ENCODE results near the gene TRANK1.

TRANK1 gene

DNA sequence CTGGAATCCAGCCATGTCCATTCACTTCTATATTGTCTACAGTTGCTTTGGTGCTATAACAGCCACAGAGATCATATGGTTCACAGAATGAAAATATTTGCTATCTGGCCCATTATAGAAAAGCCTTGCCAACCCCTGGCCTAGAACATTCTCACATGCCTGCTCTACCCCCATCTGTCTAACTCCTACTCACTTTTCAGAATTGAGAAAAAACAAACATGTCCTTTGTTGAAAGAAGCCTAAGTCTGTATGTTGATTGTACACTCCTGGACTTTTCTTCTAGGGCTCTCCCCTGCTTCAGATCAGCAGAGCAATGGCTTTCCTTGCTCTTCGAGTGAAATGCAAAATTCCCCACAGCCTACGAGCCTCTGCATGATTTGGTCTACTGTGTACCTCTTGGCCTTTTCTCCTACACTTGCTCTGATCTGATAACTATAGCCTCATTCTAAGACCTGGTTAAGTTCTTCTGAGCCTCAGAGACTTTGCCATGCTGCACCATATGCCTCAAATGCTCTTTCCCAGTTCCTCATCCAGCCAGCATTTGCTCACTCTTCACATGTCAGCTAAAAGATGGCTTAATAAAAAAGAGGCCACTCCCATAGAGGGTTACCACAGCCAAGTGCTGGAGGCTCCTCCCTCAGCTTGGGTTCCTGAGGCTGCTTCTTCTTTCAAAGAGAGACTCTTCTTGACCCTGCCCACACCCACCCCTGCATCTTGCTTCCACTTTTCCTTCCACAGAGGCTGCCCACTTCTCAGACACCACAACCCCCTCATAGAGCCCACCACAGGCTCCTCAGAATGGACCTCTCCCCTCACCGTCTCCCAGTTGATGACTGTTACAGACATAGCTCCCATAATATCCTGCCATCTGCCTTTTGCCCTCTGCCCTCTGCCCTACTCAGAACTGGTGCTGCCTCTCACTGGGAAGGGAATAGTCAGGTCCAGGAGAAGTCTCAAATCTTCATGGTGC is 157.6 kb downstream of the TRANK1 start:
- peak; percentile 16 for DNase-seq

DNA sequence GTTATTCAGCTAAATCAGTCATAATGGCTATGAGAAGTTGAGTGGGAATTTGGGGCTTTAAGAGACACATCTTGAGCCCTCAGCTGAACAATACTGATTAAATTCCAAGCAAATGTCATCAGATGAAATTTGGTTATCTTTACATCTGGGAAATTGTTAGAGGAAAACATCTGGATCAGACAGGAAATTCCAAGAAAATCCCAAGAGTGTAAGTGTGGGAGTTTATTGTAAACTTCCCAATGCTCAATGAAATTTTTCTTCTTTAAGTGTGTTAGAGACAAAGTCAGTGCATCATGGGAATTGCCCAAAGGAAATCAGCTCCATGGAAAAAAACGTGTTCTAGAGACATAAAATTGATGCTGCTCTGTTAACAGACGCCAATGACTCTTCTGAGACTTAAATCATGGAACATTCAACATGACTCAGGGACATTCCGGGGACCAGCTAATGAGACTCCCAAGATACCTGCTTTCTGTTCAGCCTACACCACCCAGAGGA is 160.7 kb downstream of the TRANK1 start:
- DNase-seq: no peak

DNA sequence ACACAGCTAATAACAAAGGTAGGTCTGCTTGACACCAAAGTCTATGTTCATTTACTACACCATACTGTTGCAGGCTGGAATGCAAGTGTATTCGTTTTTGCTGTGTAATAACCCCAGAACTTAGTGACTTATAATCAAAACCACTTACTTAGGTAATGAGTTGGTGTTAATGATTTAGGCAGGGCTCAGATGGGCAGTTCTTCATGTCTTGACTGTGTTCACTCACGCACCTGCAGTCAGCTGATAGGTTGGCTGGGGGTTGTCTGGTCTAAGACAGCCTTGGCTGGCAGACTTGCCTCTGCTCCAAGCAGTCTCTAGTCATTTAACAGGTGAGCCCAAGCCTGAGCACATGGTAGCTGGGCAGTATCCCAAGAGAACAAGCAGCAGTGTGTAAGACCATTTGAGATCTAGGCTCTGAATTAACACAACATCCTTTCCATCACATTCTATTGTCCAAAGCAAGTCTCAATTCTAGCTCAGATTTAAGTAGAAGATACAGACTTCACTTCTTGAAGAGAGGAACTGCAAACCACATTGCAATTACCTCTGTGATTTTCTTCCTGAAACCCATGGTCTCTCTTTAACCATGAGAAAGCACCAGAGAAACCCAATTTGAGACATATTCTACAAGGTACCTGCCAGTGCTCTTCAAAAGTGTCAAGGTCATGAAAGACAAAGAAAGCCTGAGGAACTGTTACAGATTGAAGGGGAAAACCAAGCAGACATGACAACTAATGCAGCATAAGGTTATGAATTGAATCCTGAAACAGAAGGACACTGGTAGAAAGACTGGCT is 167.2 kb downstream of the TRANK1 start:
- no peak for DNase-seq

All from CD4-positive, alpha-beta T cell treated with Interferon gamma for 1 hour (primary cell).